Gastrocnemius medialis (tissue), 4 donors: ENCODE measurements around the gene CAMTA1.

Experiments used
- POLR2A ChIP-seq, 2 donors: fragments of 450-650 bp; IDR thresholded peaks; one replicate each; pipeline ENCODE4 v1.6.1; 2017; ENCODE audit warnings: antibody characterized with exemption in 2 of 2, mild to moderate bottlenecking in 2 of 2, moderate library complexity in 2 of 2
- TF ChIP-seq, protein P1 (sequence below), 5 experiments: fragments of 450-650 bp in 3 of 5; fragments of 200-600 bp in 2 of 5; sonication (generic) in 2 of 5; IDR thresholded peaks in 4 of 5; conservative IDR thresholded peaks in 1 of 5; 1 replicate in 4 of 5; 2 replicates in 1 of 5; pipeline ENCODE4 v1.5.1; 2016 to 2019; ENCODE audit warnings: antibody characterized with exemption in 5 of 5, mild to moderate bottlenecking in 3 of 5, moderate library complexity in 3 of 5

DNA sequence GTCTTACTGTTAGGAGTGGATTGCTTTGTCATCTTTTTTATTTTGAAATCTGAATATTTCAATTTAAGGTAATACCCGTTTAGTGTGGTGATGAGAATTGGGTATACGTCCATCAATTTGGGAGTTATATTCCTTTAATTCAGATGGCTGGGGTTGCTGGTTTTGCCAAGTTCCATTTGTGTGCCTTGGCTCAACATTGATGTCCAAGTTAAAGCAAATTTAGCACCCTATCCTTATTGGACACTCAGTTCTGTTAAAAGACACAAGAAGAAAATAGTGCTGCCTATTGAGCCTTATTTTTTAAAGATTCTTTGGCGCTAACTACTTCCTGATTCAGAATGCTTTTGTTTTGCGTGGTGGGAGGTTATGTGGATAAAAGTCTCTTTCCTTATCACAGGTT, 40.6 kb downstream of the CAMTA1 start:
- TF ChIP-seq, protein P1, sequence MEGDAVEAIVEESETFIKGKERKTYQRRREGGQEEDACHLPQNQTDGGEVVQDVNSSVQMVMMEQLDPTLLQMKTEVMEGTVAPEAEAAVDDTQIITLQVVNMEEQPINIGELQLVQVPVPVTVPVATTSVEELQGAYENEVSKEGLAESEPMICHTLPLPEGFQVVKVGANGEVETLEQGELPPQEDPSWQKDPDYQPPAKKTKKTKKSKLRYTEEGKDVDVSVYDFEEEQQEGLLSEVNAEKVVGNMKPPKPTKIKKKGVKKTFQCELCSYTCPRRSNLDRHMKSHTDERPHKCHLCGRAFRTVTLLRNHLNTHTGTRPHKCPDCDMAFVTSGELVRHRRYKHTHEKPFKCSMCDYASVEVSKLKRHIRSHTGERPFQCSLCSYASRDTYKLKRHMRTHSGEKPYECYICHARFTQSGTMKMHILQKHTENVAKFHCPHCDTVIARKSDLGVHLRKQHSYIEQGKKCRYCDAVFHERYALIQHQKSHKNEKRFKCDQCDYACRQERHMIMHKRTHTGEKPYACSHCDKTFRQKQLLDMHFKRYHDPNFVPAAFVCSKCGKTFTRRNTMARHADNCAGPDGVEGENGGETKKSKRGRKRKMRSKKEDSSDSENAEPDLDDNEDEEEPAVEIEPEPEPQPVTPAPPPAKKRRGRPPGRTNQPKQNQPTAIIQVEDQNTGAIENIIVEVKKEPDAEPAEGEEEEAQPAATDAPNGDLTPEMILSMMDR (IDR thresholded peaks at IDR 0.05 in 4 of 5, conservative IDR thresholded peaks at IDR 0.05 in 1 of 5) = no peak
- TF ChIP-seq POLR2A (IDR thresholded peaks at IDR 0.05) = no peak
